Activated CD8-positive, alpha-beta memory T cell treated with anti-CD3 and anti-CD28 coated beads, Interleukin-2, amount 50 U/mL, for 24 hours (primary cell): ENCODE data around the gene WDR48.

Experiments used
- DNase-seq: peaks from one replicate; pipeline ENCODE4 v3.0.0-alpha.2; 2020; ENCODE audit errors: extremely low read depth

Gene WDR48

DNA sequence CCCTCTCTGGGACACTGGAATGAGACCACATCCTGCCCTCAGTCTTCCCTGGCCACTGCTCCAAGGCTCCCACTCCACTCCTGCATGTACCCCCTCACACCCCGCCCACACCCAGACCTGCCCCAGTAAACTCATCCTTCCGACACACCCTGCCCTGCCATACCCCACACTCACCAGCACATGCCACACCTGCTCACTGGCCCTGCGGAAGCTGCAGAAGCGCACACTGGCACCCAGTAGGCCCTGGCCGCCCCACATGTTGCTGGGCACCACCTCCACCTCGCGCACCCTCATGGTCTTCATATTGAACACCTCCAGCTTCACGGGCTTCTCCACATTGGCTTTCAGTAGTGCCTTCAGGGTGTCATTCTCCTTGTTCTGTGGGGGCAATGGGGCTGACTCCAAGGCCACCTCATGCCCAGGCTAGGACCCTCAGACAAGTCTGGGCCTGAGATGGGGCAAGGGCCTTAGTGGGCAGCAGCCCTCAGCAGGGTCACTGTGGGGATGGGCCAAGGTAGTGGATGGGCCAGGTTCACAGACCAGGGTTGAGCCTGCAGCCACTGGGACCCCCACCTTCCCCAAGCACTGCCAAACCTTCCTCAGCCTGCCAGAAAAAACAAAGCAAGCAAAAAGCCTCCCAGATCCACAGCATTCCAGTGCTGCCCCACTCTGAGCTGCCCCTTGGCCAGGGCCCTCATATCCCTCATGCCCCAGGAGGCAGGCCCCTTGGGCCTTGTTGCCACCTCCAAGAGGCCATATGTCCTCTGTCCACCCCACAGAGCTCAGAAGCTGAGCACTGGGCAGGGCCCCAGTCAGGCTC is 50.9 kb downstream of the WDR48 start:
- no peak for DNase-seq

GRCh38 chr3:39103324-39103693 is 51.5 kb downstream of the WDR48 start:
- DNase-seq, result no peak

DNA sequence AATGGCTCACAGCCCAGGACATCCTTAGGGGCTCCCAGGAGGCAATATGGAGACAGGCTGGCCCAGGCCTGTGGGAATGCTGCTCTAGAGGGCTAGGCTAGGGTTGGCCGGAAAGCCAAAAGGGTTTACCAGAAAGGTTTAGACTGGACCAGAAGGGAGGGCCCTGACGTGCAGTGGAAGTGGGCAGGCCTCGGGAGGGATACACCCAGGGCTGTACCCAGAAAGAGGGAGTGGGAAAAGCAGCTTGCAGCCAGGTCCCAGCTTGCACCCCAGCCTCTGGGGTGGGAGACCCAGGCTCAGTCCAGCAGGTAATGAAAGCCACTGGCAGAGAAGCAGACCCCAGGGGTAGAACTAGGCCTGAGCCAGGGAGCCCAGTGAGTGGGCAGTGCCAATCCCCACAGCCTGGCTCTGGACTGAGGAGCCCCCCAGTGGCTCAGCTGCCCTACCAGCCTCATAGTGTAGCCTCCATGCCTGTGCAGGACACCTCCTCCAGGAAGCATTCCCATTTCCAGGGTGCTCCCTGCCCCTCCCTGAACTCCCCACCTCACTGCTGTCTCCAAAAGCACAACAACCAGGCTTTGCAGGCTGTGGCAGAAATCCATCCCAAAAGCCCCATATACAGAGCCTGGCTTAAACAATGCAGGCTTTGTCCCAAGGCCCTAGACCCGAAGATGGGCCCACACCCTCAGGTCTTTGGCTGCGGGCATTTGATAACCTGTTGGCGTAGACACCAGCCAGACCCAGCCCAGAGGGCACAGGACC is 52.2 kb downstream of the WDR48 start:
- no peak for DNase-seq

DNA sequence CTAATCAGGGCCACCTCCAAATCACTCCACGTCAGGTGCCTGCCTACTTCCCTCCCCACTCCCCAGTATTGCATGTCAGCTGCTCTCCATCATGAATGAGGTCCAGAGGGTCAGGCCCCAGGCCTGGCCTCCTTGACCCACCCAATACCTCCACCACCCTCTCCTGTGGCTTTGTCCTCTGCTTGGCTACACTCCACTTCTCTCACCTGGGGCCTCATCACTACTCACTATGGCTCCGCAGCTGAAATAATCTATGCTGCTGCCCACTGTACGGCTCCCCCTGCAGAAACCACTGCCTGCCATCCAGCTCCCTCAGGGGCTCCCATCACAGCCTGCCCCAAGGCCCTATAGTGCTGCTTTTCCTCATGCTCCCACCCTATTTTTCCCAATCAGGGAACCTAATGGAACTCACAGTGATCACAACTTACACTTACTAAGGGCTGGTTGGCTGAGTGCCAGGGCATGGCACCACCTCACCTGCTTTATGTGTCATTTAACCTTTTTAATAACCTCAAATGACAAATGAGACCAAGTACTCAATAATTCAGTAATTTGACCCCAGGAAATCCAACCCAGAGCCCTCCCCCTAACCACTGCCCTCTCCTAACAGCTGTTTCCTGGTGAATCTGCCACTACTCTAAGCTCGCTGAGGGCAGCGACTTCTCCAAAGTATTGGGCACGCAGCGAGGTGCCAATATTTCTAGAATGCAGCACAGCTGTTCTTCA is 53.3 kb downstream of the WDR48 start:
- DNase-seq, result no peak

GRCh38 chr3:39105687-39106063 is 53.9 kb downstream of the WDR48 start:
- no peak for DNase-seq

GRCh38 chr3:39106281-39106811 is 54.5 kb downstream of the WDR48 start:
- no peak for DNase-seq

DNA sequence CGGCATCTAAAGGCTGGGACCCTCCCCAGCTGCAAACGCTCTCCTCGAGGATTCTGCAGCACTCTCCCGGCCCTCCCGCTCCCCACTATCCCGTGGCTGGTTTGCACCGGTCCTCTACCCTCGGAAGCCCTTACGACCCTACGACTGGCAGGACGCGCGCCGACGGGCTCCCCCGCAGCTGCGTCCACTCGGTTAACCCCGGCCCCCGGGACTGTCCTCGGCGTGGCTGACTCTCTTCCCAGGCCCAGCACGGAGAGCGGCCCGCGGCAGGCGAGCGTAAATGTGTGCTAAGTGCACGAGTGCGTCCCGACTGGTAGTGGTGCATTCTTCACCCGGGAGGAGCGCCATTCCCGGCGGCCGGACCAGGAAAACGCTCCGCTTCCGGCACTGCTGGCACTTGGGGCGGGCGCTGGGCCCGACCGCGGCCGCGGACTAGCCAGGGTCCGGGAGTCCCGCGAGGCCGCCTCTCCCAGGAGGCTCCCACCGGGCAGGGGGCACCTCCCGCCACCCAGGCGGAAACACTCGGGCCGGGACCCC is 55.1 kb downstream of the WDR48 start:
- DNase-seq, result no peak

- DNase-seq, result no peak
These were observed 55.8 kb downstream of the WDR48 start, which contains the start of the genes GORASP1 and TTC21A for GRCh38 chr3:39107388-39108199. Gene GORASP1 (minus strand): TSS chr3:39107627. CDS start chr3:39107541, 86 bp downstream. Gene TTC21A (plus strand): TSS chr3:39107680. CDS start chr3:39107838, 158 bp downstream.

DNA sequence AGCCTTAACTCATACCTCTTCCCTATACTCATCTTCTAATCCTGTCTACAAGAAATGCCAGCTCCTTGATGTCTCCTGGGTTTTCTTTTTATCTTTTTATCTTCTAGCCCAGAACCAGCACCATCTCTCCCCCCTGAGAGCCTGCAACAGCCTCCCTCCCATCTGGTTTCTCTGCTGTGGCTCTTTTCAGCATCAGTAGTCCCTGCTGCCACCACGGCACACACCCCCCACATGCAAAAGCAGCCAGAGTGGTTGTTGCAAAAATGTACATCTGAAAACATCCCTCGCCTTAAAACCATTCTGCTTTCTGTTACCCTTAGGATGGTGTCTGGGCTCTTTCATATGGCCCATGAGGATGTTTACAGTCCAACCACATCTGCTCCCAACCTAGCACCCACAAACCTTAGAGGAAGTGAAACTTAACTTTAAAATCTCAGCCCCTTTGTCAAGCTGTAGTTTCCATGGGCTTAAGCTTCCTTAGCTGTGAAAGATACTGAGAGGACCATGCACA is 56.4 kb downstream of the WDR48 start:
- no peak for DNase-seq

GRCh38 chr3:39109086-39109485 is 57.3 kb downstream of the WDR48 start:
- DNase-seq, result no peak

DNA sequence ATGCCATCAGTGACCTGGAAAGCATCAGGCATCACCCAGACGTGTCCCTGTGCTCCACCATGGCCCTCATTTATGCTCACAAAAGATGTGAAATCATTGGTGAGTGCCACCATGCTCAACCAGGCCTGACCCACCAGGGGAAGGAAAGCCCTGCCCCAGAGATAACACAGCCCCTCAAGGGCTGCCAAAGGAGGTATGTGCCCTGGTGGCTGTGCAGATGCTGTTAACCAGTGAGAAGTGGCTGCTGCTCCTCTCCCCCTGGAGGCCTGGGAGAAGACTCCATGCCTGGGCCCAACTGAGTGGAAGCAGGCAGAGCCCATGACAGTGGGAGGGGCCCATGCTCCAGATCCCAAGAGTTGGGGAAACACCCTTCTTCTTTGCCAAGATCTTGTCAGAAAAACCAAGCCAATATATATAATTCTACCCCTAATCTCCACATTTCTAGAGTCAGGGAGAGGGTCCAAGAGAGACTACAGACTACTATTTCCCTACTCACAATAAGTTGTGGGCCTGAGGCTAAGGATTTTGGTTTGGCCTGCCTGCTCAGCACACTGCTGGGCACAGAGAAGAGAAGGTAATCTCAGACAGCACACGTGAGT is 58.3 kb downstream of the WDR48 start:
- no peak for DNase-seq

- DNase-seq, result no peak
These were observed 60.3 kb downstream of the WDR48 start for GRCh38 chr3:39112113-39112512.

DNA sequence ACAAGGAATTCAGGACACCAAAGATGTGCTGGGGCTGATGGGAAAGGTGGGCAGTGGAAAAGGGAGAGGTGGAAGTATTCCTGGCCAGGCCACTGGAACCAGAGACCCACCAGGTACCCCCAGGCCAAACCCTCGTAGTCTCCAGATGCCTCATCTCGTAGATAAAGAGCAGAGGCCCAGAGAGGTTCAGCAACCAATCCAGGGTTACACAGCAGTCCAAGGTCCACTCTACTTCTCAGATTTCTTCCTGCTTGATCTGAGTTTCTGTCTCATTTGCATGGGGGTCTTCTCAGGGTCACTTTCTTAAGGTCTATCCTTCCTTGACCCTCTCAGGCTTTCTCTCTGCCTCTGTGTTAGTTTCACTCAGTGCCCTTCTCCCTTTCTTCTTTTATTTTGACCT is 60.7 kb downstream of the WDR48 start:
- no peak for DNase-seq

GRCh38 chr3:39113291-39113690 is 61.5 kb downstream of the WDR48 start:
- no peak for DNase-seq

DNA sequence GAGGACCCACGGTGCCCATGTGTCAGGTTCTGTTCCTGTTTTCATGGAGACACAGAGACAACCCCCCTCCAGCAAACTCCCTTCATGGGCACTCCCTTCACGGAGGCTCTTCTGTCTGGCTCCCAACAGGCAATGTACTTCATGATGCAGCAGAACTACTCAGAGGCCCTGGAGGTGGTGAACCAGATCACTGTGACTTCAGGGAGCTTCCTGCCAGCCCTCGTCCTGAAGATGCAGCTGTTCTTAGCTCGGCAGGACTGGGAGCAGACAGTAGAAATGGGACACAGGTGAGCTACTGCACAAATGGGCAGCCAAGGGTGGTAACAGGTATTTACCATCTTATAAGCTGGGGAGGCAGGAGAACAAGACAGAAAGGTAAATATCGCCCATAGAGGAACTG is 62.6 kb downstream of the WDR48 start:
- DNase-seq, result no peak

DNA sequence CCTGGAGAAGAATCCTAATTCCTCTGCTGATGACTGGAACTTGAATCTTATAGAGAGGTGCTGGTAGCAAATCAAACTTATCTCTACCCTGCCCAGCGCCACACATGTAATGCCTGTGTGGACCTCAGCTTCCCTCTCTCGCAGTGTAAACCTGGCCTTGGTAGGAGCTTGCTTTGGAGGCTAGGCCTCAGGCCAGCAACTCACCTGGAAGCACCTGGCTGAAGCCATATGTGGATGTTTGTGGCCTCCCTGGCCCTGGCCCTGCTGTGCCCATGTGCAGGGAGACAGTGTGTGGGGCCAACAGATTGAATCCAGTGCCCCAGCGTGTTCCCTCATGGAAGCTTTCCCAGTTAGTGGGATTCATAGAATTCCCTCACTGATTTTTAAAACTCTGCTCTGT is 64.1 kb downstream of the WDR48 start:
- no peak for DNase-seq

DNA sequence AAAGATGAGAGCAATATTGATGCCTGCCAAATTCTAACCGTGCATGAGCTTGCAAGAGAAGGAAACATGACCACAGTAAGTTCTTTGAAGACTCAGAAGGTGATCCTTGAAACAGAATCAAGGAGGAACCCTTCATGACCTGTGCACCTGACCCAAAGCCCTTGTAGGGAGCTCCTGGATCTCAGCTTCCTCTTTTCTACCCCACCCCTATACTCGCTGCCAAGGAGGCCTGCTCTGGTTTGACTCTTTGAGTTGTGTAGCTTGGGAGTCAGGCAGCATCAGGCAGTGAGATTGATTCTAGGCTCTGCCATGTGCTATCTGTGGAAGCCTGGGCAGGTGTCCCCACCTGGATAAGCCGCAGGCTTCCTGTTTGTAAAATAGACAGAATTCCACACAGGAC is 66.3 kb downstream of the WDR48 start:
- no peak for DNase-seq

- DNase-seq, result no peak
These were observed 67.3 kb downstream of the WDR48 start for GRCh38 chr3:39118931-39119660.

DNA sequence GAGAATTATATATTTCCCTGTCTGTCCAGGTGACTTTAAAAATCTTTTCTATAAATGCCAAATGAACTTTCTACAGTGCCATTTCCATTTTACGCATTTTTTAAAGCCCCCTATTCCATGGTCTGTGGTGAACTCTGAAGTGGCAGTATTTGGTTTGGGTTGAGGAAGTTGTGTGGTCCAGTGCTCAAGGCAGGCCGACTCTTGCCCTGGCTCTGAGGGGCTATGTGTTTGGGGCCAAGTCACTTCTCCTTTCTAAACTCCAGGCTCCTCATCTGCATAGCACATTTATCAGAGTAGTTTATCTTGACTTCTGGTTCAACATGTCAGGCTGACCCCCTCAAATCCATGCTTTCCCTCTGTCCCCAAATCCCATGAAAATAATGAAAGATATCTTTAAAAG is 69.8 kb downstream of the WDR48 start:
- no peak for DNase-seq

DNA sequence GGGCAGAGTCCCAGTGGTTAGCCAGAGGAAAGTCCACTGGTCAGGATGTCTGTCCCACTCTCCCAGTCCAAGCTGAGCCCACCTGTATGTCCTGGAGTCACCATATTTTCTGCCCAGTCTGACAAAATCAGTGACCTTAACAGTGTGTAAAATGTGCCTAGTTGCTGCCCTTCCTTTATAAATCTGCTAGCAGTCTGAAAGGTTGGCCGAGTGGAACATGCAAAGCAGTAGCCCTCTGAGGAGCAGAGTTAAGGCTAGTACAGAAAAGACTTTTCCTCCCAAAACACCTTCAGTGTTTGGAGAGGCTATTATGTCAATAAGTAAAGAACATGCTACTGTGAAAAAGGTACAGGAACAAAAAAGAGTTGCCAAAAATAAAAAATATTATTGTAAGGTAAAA is 71.0 kb downstream of the WDR48 start:
- no peak for DNase-seq
